NCI-H526 treated with DMSO at 0.1 percent for 48 hours (cell line): Measurements from ENCODE around the gene AK1.

Source experiments
- DNase-seq: peaks from one replicate; lab custom pipeline; 2025; lab: John Stamatoyannopoulos, UW

AK1 gene

GRCh38 chr9:127877566-127877998 is at the start of gene AK1:
TSS of gene AK1 (minus strand) at chr9:127877675. CDS start at chr9:127874617, 3,058 bp downstream.
- DNase-seq, result peak; percentile 6

- DNase-seq, result no peak
Measured at GRCh38 chr9:127926906-127927200, 49.4 kb upstream of the AK1 start.

- no peak for DNase-seq
Measured at GRCh38 chr9:127925959-127926905, 48.8 kb upstream of the AK1 start.

GRCh38 chr9:127924736-127925444 is 47.4 kb upstream of the AK1 start:
- DNase-seq, result no peak

- no peak for DNase-seq
Measured at GRCh38 chr9:127923771-127924170, 46.3 kb upstream of the AK1 start.

- no peak for DNase-seq
Measured at GRCh38 chr9:127923046-127923445, 45.6 kb upstream of the AK1 start.

- no peak for DNase-seq
Measured at GRCh38 chr9:127921557-127922120, 44.2 kb upstream of the AK1 start.

GRCh38 chr9:127920794-127921193 is 43.3 kb upstream of the AK1 start:
- DNase-seq, result no peak

- DNase-seq, result no peak
Measured at GRCh38 chr9:127919253-127919815, 41.9 kb upstream of the AK1 start.

GRCh38 chr9:127918183-127919107 is 41.0 kb upstream of the AK1 start:
- DNase-seq, result no peak

- DNase-seq, result no peak
Measured at GRCh38 chr9:127917603-127918002, 40.1 kb upstream of the AK1 start.

GRCh38 chr9:127916720-127917581 is 39.5 kb upstream of the AK1 start, which contains the start of gene ST6GALNAC4:
TSS of gene ST6GALNAC4 (minus strand) at chr9:127917041. CDS start at chr9:127916419, 622 bp downstream.
- peak; percentile 44 for DNase-seq

GRCh38 chr9:127915801-127916719 is 38.6 kb upstream of the AK1 start:
- no peak for DNase-seq

- no peak for DNase-seq
Measured at GRCh38 chr9:127915325-127915752, 37.9 kb upstream of the AK1 start.

- DNase-seq, result no peak
Measured at GRCh38 chr9:127913682-127914081, 36.2 kb upstream of the AK1 start.

- no peak for DNase-seq
Measured at GRCh38 chr9:127912882-127913281, 35.4 kb upstream of the AK1 start.

GRCh38 chr9:127912296-127912695 is 34.8 kb upstream of the AK1 start:
- no peak for DNase-seq

- DNase-seq, result no peak
Measured at GRCh38 chr9:127910613-127911205, 33.2 kb upstream of the AK1 start.

- no peak for DNase-seq
Measured at GRCh38 chr9:127909839-127910273, 32.4 kb upstream of the AK1 start.
